K562 (cell line): ENCODE results near the gene CTPS2. TPM values are rescaled to one million over a fixed set of nuclear protein-coding genes. Genes with fewer than 3 reads are reported as not detected.

Experiments
- CHD2 ChIP-seq: IDR thresholded peaks from 2 replicates; pipeline ENCODE4 v1.6.1; 2011; ENCODE audit warnings: low read depth, low read length
- E2F3 ChIP-seq: fragments of 250-450 bp; sonication (Bioruptor Pico); IDR thresholded peaks from 2 replicates; pipeline ENCODE4 v1.4.0; 2020; ENCODE audit warnings: mild to moderate bottlenecking
- JUN ChIP-seq, 2 experiments: sonication (generic) in 1 of 2; formaldehyde crosslinking in 1 of 2; IDR thresholded peaks; 2 replicates each; pipeline versions ENCODE4 v1.6.1 to v1.8.0; 2012 to 2022; ENCODE audit warnings: borderline replicate concordance in 2 of 2, mild to moderate bottlenecking in 2 of 2, improper control_type of control experiment in 1 of 2, low read depth in 1 of 2, low read length in 1 of 2, missing genetic modification reagents in 1 of 2
- KDM5B ChIP-seq: fragments of 200-600 bp; sonication (generic); IDR thresholded peaks from 2 replicates; pipeline ENCODE4 v1.6.1; 2012; ENCODE audit warnings: low read depth, mild to moderate bottlenecking, moderate library complexity, low read length, control low read depth, inconsistent platforms; ENCODE audit not compliant: insufficient replicate concordance
- MAFK ChIP-seq: IDR thresholded peaks from 2 replicates; pipeline ENCODE4 v1.6.1; 2011; ENCODE audit warnings: low read length, improper control_type of control experiment
- MECOM ChIP-seq: fragments of 250-450 bp; sonication (Bioruptor Pico); IDR thresholded peaks from 2 replicates; pipeline ENCODE4 v1.8.0; 2022; ENCODE audit warnings: inconsistent platforms
- PHF21A ChIP-seq: fragments of 450-650 bp; IDR thresholded peaks from 2 replicates; pipeline ENCODE4 v1.6.1; 2017; ENCODE audit warnings: low read depth, borderline replicate concordance
- PPARD ChIP-seq: fragments of 250-450 bp; sonication (Bioruptor Pico); IDR thresholded peaks from 2 replicates; pipeline ENCODE4 v1.8.0; 2022; ENCODE audit warnings: inconsistent platforms, mild to moderate bottlenecking, moderate library complexity
- PTBP1 ChIP-seq: fragments of 200-400 bp; formaldehyde crosslinking; IDR thresholded peaks from 2 replicates; pipeline ENCODE4 v1.6.1; 2017; ENCODE audit warnings: low read depth, low read length
- RB1 ChIP-seq: fragments of 450-650 bp; IDR thresholded peaks from 2 replicates; pipeline ENCODE4 v1.6.1; 2017; ENCODE audit warnings: low read depth, mild to moderate bottlenecking
- RBM17 ChIP-seq: fragments of 200-400 bp; formaldehyde crosslinking; IDR thresholded peaks from 2 replicates; pipeline ENCODE4 v1.6.1; 2017; ENCODE audit warnings: low read depth, mild to moderate bottlenecking, low read length, borderline replicate concordance
- SETDB1 ChIP-seq: IDR thresholded peaks from one replicate; pipeline ENCODE4 v1.6.1; 2012; ENCODE audit warnings: low read length, control low read depth, inconsistent platforms
- SNAPC5 ChIP-seq: fragments of 250-450 bp; sonication (Bioruptor Pico); IDR thresholded peaks from 2 replicates; pipeline ENCODE4 v1.8.0; 2021; ENCODE audit warnings: moderate library complexity, mild to moderate bottlenecking, inconsistent platforms
- TRIM24 ChIP-seq, 2 experiments: fragments of 450-650 bp; IDR thresholded peaks; 2 replicates each; pipeline ENCODE4 v1.6.1; 2016
- WHSC1 ChIP-seq: IDR thresholded peaks from one replicate; pipeline ENCODE4 v1.6.1; 2012; ENCODE audit warnings: low read length, control low read depth, inconsistent platforms
- ZFP30 ChIP-seq: fragments of 250-450 bp; sonication (Bioruptor Pico); IDR thresholded peaks from 2 replicates; pipeline ENCODE4 v1.8.0; 2022; ENCODE audit warnings: moderate library complexity, mild to moderate bottlenecking, inconsistent platforms, borderline replicate concordance
- ZFP36 ChIP-seq: fragments of 150-350 bp; IDR thresholded peaks from 2 replicates; pipeline ENCODE4 v1.6.1; 2018; ENCODE audit warnings: low read length, low read depth; ENCODE audit not compliant: partially characterized antibody
- polyA plus RNA-seq, 8 experiments: library from polyadenylated mRNA; depleted of rRNA in 4 of 8; stranded (reverse) in 5 of 8; unstranded in 3 of 8; fragments of >200 nt; fragmentation: Nextera tagmentation in 2 of 8; fragmentation: Illumina TruSeq in 1 of 8; extraction: Ambion mirVana in 2 of 8; extraction: Trizol in 1 of 8; gene quantifications; 2 replicates each; pipeline versions ENCODE4 v1.2.1 to v1.2.3, GENCODE V29; 2011 to 2014; ENCODE audit warnings: inconsistent platforms in 1 of 8, missing spikeins in 1 of 8
- total RNA-seq, 7 experiments: library from RNA; depleted of rRNA in 6 of 7; stranded (reverse); fragments of >200 nt in 6 of 7; fragmentation: Illumina TruSeq in 2 of 7; extraction: Trizol in 2 of 7; gene quantifications; 2 replicates each; pipeline versions ENCODE4 v1.2.1 to v1.2.3, GENCODE V29; 2011 to 2021; ENCODE audit warnings: low replicate concordance in 1 of 7
- TF ChIP-seq, protein P1 (sequence below): fragments of 450-650 bp; conservative IDR thresholded peaks from 2 replicates; pipeline ENCODE4 v1.6.1; 2016; ENCODE audit warnings: missing genetic modification characterization, low read depth, mild to moderate bottlenecking, control low read depth, missing compliant biosample characterization
- TF ChIP-seq, protein P2 (sequence below): fragments of 250-450 bp; sonication (Bioruptor Pico); IDR thresholded peaks from 2 replicates; pipeline ENCODE4 v1.8.0; 2021; ENCODE audit warnings: mild to moderate bottlenecking, moderate library complexity
- TF ChIP-seq, protein P3 (sequence below), 2 experiments: fragments of 450-650 bp in 1 of 2; IDR thresholded peaks; 2 replicates each; pipeline ENCODE4 v1.6.1; 2011 to 2017; ENCODE audit warnings: low read depth in 2 of 2, antibody characterized with exemption in 1 of 2, borderline replicate concordance in 1 of 2, low read length in 1 of 2, mild to moderate bottlenecking in 1 of 2, mixed read lengths in 1 of 2; ENCODE audit not compliant: control insufficient read depth in 1 of 2

The CTPS2 gene
- total and polyA plus RNA-seq, 9 of the 15 experiments (the other 6 are each of a cell fraction or from before 2014, with no cell fraction given): 5.4 to 19.5 (median 14.1) TPM

GRCh38 chrX:16633754-16634153, 78.7 kb downstream of the CTPS2 start (continued):
- TF ChIP-seq E2F3 (CRISPR knock-in tag): no peak
- no peak for TF ChIP-seq PTBP1
- no peak for TF ChIP-seq CHD2
- TF ChIP-seq PHF21A: no peak
- 0 out of 4 replicates have a peak, but pooled peaks of 1 of the 2 experiments have one; percentile 13 for TF ChIP-seq TRIM24 (IDR thresholded peaks at IDR 0.05)
- TF ChIP-seq WHSC1: no peak
- TF ChIP-seq ZFP36: no peak
- no peak for TF ChIP-seq RB1
- no peak for TF ChIP-seq PPARD (CRISPR knock-in tag)
- TF ChIP-seq, protein P1, sequence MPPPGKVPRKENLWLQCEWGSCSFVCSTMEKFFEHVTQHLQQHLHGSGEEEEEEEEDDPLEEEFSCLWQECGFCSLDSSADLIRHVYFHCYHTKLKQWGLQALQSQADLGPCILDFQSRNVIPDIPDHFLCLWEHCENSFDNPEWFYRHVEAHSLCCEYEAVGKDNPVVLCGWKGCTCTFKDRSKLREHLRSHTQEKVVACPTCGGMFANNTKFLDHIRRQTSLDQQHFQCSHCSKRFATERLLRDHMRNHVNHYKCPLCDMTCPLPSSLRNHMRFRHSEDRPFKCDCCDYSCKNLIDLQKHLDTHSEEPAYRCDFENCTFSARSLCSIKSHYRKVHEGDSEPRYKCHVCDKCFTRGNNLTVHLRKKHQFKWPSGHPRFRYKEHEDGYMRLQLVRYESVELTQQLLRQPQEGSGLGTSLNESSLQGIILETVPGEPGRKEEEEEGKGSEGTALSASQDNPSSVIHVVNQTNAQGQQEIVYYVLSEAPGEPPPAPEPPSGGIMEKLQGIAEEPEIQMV (tag): no peak
- TF ChIP-seq, protein P2, sequence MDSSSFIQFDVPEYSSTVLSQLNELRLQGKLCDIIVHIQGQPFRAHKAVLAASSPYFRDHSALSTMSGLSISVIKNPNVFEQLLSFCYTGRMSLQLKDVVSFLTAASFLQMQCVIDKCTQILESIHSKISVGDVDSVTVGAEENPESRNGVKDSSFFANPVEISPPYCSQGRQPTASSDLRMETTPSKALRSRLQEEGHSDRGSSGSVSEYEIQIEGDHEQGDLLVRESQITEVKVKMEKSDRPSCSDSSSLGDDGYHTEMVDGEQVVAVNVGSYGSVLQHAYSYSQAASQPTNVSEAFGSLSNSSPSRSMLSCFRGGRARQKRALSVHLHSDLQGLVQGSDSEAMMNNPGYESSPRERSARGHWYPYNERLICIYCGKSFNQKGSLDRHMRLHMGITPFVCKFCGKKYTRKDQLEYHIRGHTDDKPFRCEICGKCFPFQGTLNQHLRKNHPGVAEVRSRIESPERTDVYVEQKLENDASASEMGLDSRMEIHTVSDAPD (CRISPR knock-in tag): no peak
- TF ChIP-seq MECOM (CRISPR knock-in tag): no peak
- TF ChIP-seq, protein P3, sequence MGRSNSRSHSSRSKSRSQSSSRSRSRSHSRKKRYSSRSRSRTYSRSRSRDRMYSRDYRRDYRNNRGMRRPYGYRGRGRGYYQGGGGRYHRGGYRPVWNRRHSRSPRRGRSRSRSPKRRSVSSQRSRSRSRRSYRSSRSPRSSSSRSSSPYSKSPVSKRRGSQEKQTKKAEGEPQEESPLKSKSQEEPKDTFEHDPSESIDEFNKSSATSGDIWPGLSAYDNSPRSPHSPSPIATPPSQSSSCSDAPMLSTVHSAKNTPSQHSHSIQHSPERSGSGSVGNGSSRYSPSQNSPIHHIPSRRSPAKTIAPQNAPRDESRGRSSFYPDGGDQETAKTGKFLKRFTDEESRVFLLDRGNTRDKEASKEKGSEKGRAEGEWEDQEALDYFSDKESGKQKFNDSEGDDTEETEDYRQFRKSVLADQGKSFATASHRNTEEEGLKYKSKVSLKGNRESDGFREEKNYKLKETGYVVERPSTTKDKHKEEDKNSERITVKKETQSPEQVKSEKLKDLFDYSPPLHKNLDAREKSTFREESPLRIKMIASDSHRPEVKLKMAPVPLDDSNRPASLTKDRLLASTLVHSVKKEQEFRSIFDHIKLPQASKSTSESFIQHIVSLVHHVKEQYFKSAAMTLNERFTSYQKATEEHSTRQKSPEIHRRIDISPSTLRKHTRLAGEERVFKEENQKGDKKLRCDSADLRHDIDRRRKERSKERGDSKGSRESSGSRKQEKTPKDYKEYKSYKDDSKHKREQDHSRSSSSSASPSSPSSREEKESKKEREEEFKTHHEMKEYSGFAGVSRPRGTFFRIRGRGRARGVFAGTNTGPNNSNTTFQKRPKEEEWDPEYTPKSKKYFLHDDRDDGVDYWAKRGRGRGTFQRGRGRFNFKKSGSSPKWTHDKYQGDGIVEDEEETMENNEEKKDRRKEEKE (IDR thresholded peaks at IDR 0.05; ENCODE audit: borderline replicate concordance in 1 of 2, control insufficient read depth in 1 of 2, low read depth in 2 of 2, low read length in 1 of 2): no peak
- no peak for TF ChIP-seq RBM17
- TF ChIP-seq SETDB1: no peak
- TF ChIP-seq KDM5B: no peak
- no peak for TF ChIP-seq SNAPC5 (CRISPR knock-in tag)
- TF ChIP-seq MAFK: peak; percentile 77
- no peak for TF ChIP-seq JUN (IDR thresholded peaks at IDR 0.05; ENCODE audit: borderline replicate concordance, low read depth, low read length)
- no peak for TF ChIP-seq JUN (CRISPR knock-in tag; IDR thresholded peaks at IDR 0.05; ENCODE audit: borderline replicate concordance)
- no peak for TF ChIP-seq ZFP30 (CRISPR knock-in tag)
